Measurements from ENCODE around the gene SMAD3.

DNA sequence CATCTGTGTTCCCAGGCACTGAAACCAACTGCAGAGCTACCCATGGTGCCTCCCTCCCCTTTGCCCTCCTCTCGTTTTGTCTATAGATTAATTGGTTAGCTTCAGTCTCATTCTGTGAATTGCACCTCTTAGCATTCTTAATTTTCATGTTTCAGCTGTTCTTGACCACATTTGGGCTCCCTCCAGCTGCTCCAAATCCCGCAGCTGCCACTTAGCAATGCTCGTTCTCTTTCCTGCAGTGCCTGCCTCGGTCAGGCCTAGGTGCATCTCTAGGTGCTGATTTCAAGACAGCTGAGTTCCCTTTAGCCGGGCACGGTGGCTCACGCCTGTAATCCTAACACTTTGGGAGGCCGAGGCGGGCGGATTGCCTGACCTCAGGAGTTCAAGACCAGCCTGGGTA is 47.0 kb upstream of the SMAD3 start:
- TF ChIP-seq, protein P1, sequence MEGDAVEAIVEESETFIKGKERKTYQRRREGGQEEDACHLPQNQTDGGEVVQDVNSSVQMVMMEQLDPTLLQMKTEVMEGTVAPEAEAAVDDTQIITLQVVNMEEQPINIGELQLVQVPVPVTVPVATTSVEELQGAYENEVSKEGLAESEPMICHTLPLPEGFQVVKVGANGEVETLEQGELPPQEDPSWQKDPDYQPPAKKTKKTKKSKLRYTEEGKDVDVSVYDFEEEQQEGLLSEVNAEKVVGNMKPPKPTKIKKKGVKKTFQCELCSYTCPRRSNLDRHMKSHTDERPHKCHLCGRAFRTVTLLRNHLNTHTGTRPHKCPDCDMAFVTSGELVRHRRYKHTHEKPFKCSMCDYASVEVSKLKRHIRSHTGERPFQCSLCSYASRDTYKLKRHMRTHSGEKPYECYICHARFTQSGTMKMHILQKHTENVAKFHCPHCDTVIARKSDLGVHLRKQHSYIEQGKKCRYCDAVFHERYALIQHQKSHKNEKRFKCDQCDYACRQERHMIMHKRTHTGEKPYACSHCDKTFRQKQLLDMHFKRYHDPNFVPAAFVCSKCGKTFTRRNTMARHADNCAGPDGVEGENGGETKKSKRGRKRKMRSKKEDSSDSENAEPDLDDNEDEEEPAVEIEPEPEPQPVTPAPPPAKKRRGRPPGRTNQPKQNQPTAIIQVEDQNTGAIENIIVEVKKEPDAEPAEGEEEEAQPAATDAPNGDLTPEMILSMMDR (conservative IDR thresholded peaks at IDR 0.05 in 1 of 2, IDR thresholded peaks at IDR 0.05 in 1 of 2; ENCODE audit: extremely low read depth in 1 of 2, insufficient read depth in 1 of 2, low read depth in 1 of 2, low read length in 2 of 2): no peak
- no peak for TF ChIP-seq EZH2 (IDR thresholded peaks at IDR 0.05; ENCODE audit: borderline replicate concordance, low read length)
